ENCODE measurements around the gene GALNT2. TPM values are rescaled to one million over a fixed set of nuclear protein-coding genes. Genes with fewer than 3 reads are reported as not detected.

The GALNT2 gene
- total RNA-seq, 1 donor from 2014 or later: 58.0 TPM

DNA sequence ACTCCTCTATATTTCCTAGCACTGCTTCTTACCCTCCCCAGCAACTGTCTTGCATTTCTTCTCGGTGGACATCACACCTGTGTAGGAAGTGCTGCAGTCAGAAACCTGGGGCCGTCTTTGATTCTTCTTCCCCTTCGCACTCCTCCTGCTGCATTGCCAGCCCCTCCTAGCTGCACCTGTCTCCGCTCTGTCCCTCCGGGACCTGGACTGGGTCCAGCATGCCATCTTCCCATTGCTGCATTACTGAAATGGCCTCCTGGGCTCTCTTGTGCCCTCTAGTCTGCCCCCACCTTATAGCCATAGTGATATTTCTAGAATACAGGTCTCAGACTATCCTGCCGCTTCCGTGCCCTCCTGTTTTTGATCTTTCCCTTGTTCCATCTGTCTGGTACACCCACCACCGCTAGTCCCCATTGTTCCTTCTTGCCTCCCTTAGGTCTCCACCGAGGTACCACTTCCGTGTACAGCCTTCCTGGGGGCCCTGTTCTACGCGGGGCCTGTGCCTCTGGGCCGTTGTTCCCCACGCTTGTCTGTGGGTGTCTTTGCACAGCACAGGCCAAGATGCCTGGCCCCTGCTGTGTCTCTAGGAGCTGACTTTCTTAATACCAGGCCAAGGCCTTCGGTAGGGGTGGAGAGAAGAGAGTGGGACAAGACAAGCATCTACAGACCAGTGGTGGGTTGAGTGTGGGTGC is 107.6 kb downstream of the GALNT2 start:
- DNase-seq (ENCODE audit: low read depth, low spot score): no peak
- Mint-ChIP-seq H3K36me3 (ENCODE audit: low read depth) (peaks cover 5% of the 10 kb centered on the region), H3K4me1 (peaks cover 26% of the 10 kb centered on the region), H3K4me3 (no peak overlapping the region), H3K27ac (ENCODE audit: unreplicated experiment) (no peak overlapping the region), H3K9me3 (no peaks in the 10 kb centered on the region), H3K27me3 (ENCODE audit: low read depth) (no peaks in the 10 kb centered on the region)
- TF ChIP-seq, protein P1, sequence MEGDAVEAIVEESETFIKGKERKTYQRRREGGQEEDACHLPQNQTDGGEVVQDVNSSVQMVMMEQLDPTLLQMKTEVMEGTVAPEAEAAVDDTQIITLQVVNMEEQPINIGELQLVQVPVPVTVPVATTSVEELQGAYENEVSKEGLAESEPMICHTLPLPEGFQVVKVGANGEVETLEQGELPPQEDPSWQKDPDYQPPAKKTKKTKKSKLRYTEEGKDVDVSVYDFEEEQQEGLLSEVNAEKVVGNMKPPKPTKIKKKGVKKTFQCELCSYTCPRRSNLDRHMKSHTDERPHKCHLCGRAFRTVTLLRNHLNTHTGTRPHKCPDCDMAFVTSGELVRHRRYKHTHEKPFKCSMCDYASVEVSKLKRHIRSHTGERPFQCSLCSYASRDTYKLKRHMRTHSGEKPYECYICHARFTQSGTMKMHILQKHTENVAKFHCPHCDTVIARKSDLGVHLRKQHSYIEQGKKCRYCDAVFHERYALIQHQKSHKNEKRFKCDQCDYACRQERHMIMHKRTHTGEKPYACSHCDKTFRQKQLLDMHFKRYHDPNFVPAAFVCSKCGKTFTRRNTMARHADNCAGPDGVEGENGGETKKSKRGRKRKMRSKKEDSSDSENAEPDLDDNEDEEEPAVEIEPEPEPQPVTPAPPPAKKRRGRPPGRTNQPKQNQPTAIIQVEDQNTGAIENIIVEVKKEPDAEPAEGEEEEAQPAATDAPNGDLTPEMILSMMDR (conservative IDR thresholded peaks at IDR 0.05): no peak

DNA sequence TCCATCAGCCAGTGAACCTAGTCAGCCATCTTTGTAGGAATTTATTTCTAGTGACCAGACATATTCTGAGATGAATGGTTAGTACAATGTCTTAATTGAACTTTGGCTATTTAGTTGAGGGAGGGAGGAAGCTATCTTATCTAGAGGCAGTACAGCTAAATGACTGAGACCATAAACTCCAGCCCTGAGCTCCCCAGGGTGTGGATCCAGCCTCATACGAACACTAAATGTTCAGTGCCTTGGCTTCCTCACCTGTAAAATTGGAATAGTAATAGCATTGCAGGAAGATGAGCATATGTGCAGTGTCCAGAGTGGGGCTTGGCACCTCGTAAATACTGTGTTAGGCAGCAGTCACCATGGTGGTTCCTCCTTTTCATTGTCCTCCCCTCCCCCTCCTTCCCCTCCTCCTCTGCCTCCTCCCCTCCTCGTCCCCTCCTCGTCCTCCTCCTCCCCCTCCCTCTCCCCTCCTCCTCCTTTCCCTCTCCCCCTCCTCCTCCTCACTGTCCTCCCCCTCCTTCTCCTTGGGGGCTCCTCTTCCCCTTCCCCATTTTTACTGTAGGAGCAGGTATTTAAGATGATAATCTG is 108.2 kb downstream of the GALNT2 start:
- no peak overlapping the region for H3K4me3 Mint-ChIP-seq
- peaks cover 24% of the 10 kb centered on the region for H3K4me1 Mint-ChIP-seq
- H3K27ac Mint-ChIP-seq (ENCODE audit: unreplicated experiment): no peak overlapping the region
- H3K9me3 Mint-ChIP-seq: no peaks in the 10 kb centered on the region
- no peak for DNase-seq (ENCODE audit: low read depth, low spot score)
- TF ChIP-seq, protein P1 (conservative IDR thresholded peaks at IDR 0.05): no peak
- no peaks in the 10 kb centered on the region for H3K27me3 Mint-ChIP-seq (ENCODE audit: low read depth)
- peaks cover 5% of the 10 kb centered on the region for H3K36me3 Mint-ChIP-seq (ENCODE audit: low read depth)

DNA sequence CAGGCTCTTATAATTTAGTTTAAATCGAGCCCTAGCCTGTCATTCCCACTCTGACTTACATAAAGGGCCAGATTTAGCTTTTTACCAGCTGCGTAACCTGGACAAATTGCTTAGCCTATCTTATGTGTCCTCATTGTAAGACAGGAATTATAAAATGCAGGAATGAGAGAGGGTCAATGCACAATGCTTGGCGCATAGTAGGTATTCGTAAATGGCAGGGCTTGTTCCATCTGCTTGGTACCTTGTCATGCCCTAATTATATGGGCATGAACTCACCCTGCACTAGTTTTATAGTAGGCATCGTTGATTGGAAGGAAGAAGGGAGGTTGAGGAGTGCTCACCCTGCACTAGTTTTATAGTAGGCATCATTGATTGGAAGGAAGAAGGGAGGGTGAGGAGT is 108.8 kb downstream of the GALNT2 start:
- Mint-ChIP-seq H3K4me3 (no peak overlapping the region), H3K36me3 (ENCODE audit: low read depth) (peaks cover 5% of the 10 kb centered on the region), H3K9me3 (no peaks in the 10 kb centered on the region), H3K27ac (ENCODE audit: unreplicated experiment) (no peak overlapping the region), H3K4me1 (peaks cover 20% of the 10 kb centered on the region), H3K27me3 (ENCODE audit: low read depth) (no peaks in the 10 kb centered on the region)
- TF ChIP-seq, protein P1 (conservative IDR thresholded peaks at IDR 0.05): no peak
- DNase-seq (ENCODE audit: low read depth, low spot score): no peak

DNA sequence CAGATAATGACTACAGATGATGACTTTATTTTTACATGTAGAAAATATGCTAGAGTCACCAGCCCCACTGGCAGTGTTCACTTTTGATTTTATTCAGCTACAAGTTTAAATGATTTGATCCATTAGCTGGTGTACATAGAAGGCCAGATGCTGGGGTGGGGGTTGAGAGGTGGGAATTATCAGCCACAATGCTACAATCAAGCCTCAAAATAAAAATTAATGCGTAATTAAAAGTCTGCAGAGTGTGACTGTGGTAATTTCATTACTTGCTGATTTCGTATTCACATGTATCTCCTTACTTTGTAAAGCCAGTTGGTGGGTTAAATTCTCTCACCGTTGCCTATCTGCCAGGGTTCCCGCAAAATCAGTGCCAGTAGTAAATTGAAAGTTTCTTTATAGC is 109.3 kb downstream of the GALNT2 start:
- Mint-ChIP-seq H3K27me3 (ENCODE audit: low read depth) (no peaks in the 10 kb centered on the region), H3K4me3 (no peak overlapping the region), H3K36me3 (ENCODE audit: low read depth) (peaks cover 8% of the 10 kb centered on the region), H3K27ac (ENCODE audit: unreplicated experiment) (no peak overlapping the region), H3K4me1 (peaks cover 20% of the 10 kb centered on the region), H3K9me3 (no peaks in the 10 kb centered on the region)
- TF ChIP-seq, protein P1 (conservative IDR thresholded peaks at IDR 0.05): no peak
- no peak for DNase-seq (ENCODE audit: low read depth, low spot score)

DNA sequence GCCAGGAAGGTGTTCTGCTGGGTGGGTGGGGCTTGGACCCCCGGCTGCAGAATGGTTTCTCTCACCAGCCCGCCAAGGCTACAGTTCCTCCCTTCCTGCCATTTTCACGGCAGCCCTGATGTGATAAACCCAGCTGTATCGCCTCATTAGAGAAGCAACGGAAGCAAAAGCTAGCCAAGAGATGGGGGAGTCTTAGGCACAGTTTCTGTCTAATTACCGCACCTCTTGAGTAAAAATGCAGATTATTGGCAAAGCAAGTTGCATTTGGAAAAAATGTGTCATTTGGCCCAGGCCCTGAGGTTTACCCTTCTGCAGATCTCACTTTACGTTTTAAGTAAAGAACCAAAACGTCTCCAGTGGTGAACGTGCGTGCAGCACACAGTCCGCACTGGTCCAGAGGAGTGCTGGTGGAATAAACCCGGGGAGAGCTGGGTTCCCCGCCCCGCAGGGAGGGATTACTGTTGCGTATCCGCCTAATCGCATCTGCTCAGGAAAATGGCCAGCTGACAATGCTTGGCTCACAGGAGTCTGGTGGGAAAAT is 109.9 kb downstream of the GALNT2 start:
- H3K27ac Mint-ChIP-seq (ENCODE audit: unreplicated experiment): no peak overlapping the region
- DNase-seq (ENCODE audit: low read depth, low spot score): no peak

More for the DNA sequence above, 109.9 kb downstream of the GALNT2 start:
- no peak overlapping the region for H3K4me3 Mint-ChIP-seq
- H3K27me3 Mint-ChIP-seq (ENCODE audit: low read depth): no peaks in the 10 kb centered on the region
- peaks cover 20% of the 10 kb centered on the region for H3K4me1 Mint-ChIP-seq
- TF ChIP-seq, protein P1 (conservative IDR thresholded peaks at IDR 0.05): no peak
- no peaks in the 10 kb centered on the region for H3K9me3 Mint-ChIP-seq
- H3K36me3 Mint-ChIP-seq (ENCODE audit: low read depth): peaks cover 8% of the 10 kb centered on the region

Measured in neural crest cell (in vitro differentiated cells).